H1 (cell line): ENCODE results near the gene PHLPP2. TPM values are rescaled to one million over a fixed set of nuclear protein-coding genes. Genes with fewer than 3 reads are reported as not detected.

ENCODE experiments used
- CTCF ChIA-PET: fragments of 300-600 bp; sonication (Branson Sonifier 250); formaldehyde crosslinking; loops from one replicate; lab custom pipeline; 2021; ENCODE audit not compliant: partially characterized antibody; lab: Charles Lee
- POLR2A ChIA-PET: fragments of 300-600 bp; sonication (Branson Sonifier 250); formaldehyde crosslinking; loops from one replicate; lab custom pipeline; 2021; ENCODE audit warnings: inconsistent platforms; ENCODE audit not compliant: partially characterized antibody; lab: Charles Lee
- DNase-seq, 2 experiments: peaks; one replicate each; pipeline versions ENCODE4 v3.0.0 to v3.0.0-alpha.2; 2010 to 2022; ENCODE audit warnings: low spot score in 2 of 2, low read depth in 1 of 2, mixed read lengths in 1 of 2
- FAIRE-seq: peaks from 2 replicates; lab custom pipeline; 2011; peaks lifted over from hg19 to GRCh38; lab: Jason Lieb, UNC
- H2AFZ ChIP-seq: 2 replicates; pipeline ENCODE4 v1.8.1; 2012; ENCODE audit warnings: low read length, inconsistent platforms
- H2AK5ac ChIP-seq: 2 replicates; pipeline ENCODE4 v1.6.1; 2013; ENCODE audit warnings: low read depth, low read length
- H2BK120ac ChIP-seq: replicated peaks from 2 replicates; pipeline ENCODE3; 2013; ENCODE audit warnings: low read depth, low read length, inconsistent platforms
- H2BK12ac ChIP-seq: 2 replicates; pipeline ENCODE4 v1.6.1; 2013; ENCODE audit warnings: low read depth, low read length
- H2BK15ac ChIP-seq: 2 replicates; pipeline ENCODE4 v1.6.1; 2013; ENCODE audit warnings: low read length
- H2BK20ac ChIP-seq: 2 replicates; pipeline ENCODE4 v1.6.1; 2013; ENCODE audit warnings: low read length
- H2BK5ac ChIP-seq: 2 replicates; pipeline ENCODE4 v1.6.1; 2013; ENCODE audit warnings: low read depth, low read length
- H3K14ac ChIP-seq: 2 replicates; pipeline ENCODE4 v1.6.1; 2013; ENCODE audit warnings: inconsistent platforms; ENCODE audit not compliant: insufficient read length
- H3K18ac ChIP-seq: 2 replicates; pipeline ENCODE4 v1.6.1; 2013; ENCODE audit warnings: low read length; ENCODE audit errors: extremely low read depth
- H3K23ac ChIP-seq: 2 replicates; pipeline ENCODE4 v1.6.1; 2013; ENCODE audit warnings: inconsistent platforms; ENCODE audit not compliant: insufficient read length
- H3K23me2 ChIP-seq: 2 replicates; pipeline ENCODE4 v1.6.1; 2013; ENCODE audit warnings: low read depth, low read length
- H3K27ac ChIP-seq: 2 replicates; pipeline ENCODE4 v1.6.1; 2011; ENCODE audit warnings: low read depth, low read length, inconsistent platforms
- H3K27me3 ChIP-seq, 4 experiments: replicated peaks in 1 of 4; 1 replicate in 1 of 4; 2 replicates in 3 of 4; pipeline versions ENCODE4 v1.6.1 to v1.8.1; 2011 to 2013; ENCODE audit warnings: low read length in 3 of 4, mild to moderate bottlenecking in 3 of 4, inconsistent platforms in 2 of 4, mixed read lengths in 2 of 4, moderate library complexity in 1 of 4; ENCODE audit not compliant: control insufficient read depth in 3 of 4, insufficient read depth in 3 of 4; ENCODE audit errors: extremely low read depth in 1 of 4
- H3K36me3 ChIP-seq, 4 experiments: 2 replicates each; pipeline versions ENCODE4 v1.6.1 to v1.8.1; 2011 to 2013; ENCODE audit warnings: mild to moderate bottlenecking in 4 of 4, low read length in 3 of 4, moderate library complexity in 2 of 4, control low read depth in 1 of 4, inconsistent platforms in 1 of 4; ENCODE audit not compliant: insufficient read depth in 4 of 4, control insufficient read depth in 2 of 4
- H3K4ac ChIP-seq: replicated peaks from 2 replicates; pipeline ENCODE3; 2013; ENCODE audit warnings: low read length, low read depth, mixed read lengths, inconsistent platforms; ENCODE audit not compliant: insufficient read length
- H3K4me1 ChIP-seq, 4 experiments: replicated peaks in 1 of 4; 1 replicate in 1 of 4; 2 replicates in 3 of 4; pipeline versions ENCODE4 v1.6.1 to v1.8.1; 2011 to 2013; ENCODE audit warnings: low read length in 3 of 4, inconsistent platforms in 2 of 4, mixed read lengths in 1 of 4; ENCODE audit not compliant: insufficient read depth in 4 of 4, control insufficient read depth in 3 of 4
- H3K4me2 ChIP-seq, 2 experiments: 2 replicates each; pipeline versions ENCODE4 v1.6.1 to v1.8.1; 2011 to 2013; ENCODE audit warnings: low read depth in 2 of 2, low read length in 2 of 2, control low read depth in 1 of 2, inconsistent platforms in 1 of 2, mild to moderate bottlenecking in 1 of 2; ENCODE audit not compliant: insufficient read depth in 1 of 2
- H3K4me3 ChIP-seq, 4 experiments: fragments of 200-600, 300-600 bp in 1 of 4; sonication (generic), shearing (Covaris generic), sonication (Bioruptor Twin) in 1 of 4; 2 replicates each; pipeline versions ENCODE4 v1.5.1 to v1.8.1; 2011 to 2016; ENCODE audit warnings: low read length in 4 of 4, low read depth in 3 of 4, control low read depth in 2 of 4, inconsistent platforms in 2 of 4, mild to moderate bottlenecking in 2 of 4, mixed read lengths in 1 of 4, moderate library complexity in 1 of 4; ENCODE audit not compliant: insufficient read depth in 2 of 4; ENCODE audit errors: extremely low read depth in 1 of 4
- H3K56ac ChIP-seq: replicated peaks from 2 replicates; pipeline ENCODE3; 2013; ENCODE audit warnings: low read depth, mild to moderate bottlenecking, mixed read lengths, low read length, inconsistent platforms; ENCODE audit not compliant: insufficient read length
- H3K79me1 ChIP-seq: 2 replicates; pipeline ENCODE4 v1.6.1; 2013; ENCODE audit warnings: low read depth, low read length, control low read depth
- H3K79me2 ChIP-seq, 2 experiments: 2 replicates each; pipeline versions ENCODE4 v1.6.1 to v1.8.1; 2012 to 2013; ENCODE audit warnings: low read length in 2 of 2, mild to moderate bottlenecking in 2 of 2, inconsistent platforms in 1 of 2; ENCODE audit not compliant: insufficient read depth in 2 of 2, control insufficient read depth in 1 of 2
- H3K9ac ChIP-seq, 4 experiments: replicated peaks in 1 of 4; 1 replicate in 1 of 4; 2 replicates in 3 of 4; pipeline versions ENCODE4 v1.6.1 to v1.8.1; 2011 to 2013; ENCODE audit warnings: low read depth in 3 of 4, low read length in 3 of 4, control low read depth in 2 of 4, mild to moderate bottlenecking in 2 of 4, moderate library complexity in 2 of 4, inconsistent platforms in 1 of 4; ENCODE audit errors: extremely low read depth in 1 of 4
- H3K9me3 ChIP-seq, 2 experiments: 2 replicates each; pipeline versions ENCODE4 v1.6.1 to v1.8.1; 2012 to 2013; ENCODE audit warnings: mild to moderate bottlenecking in 2 of 2, moderate library complexity in 2 of 2, control low read depth in 1 of 2, inconsistent platforms in 1 of 2, low read depth in 1 of 2, low read length in 1 of 2, mixed read lengths in 1 of 2; ENCODE audit not compliant: insufficient read depth in 2 of 2
- H4K20me1 ChIP-seq, 2 experiments: replicated peaks in 1 of 2; 2 replicates each; pipeline versions ENCODE3 to v1.8.1; 2011 to 2013; ENCODE audit warnings: inconsistent platforms in 2 of 2, low read length in 2 of 2, mild to moderate bottlenecking in 1 of 2; ENCODE audit not compliant: insufficient read depth in 2 of 2, control insufficient read depth in 1 of 2
- H4K5ac ChIP-seq: 2 replicates; pipeline ENCODE4 v1.6.1; 2013; ENCODE audit warnings: low read length, low read depth, mixed read lengths, inconsistent platforms; ENCODE audit not compliant: insufficient read length
- H4K8ac ChIP-seq: 2 replicates; pipeline ENCODE4 v1.8.0; 2013; ENCODE audit warnings: mild to moderate bottlenecking, moderate library complexity, low read length, inconsistent platforms; ENCODE audit not compliant: insufficient read depth; ENCODE audit errors: extremely low read depth
- H4K91ac ChIP-seq: replicated peaks from 2 replicates; pipeline ENCODE3; 2013; ENCODE audit warnings: low read length, mixed read lengths, inconsistent platforms; ENCODE audit not compliant: insufficient read length
- BCL11A ChIP-seq, 2 experiments: IDR thresholded peaks; one replicate each; pipeline ENCODE4 v1.6.1; 2011; ENCODE audit warnings: low read depth in 2 of 2, low read length in 2 of 2, mild to moderate bottlenecking in 2 of 2
- CEBPB ChIP-seq: IDR thresholded peaks from 2 replicates; pipeline ENCODE4 v1.6.1; 2012; ENCODE audit warnings: low read depth, low read length
- CTBP2 ChIP-seq: IDR thresholded peaks from 2 replicates; pipeline ENCODE4 v1.7.0; 2011; ENCODE audit warnings: borderline replicate concordance, mild to moderate bottlenecking, moderate library complexity, mixed read lengths, low read length; ENCODE audit not compliant: insufficient read depth, insufficient read length
- EGR1 ChIP-seq: IDR thresholded peaks from 2 replicates; pipeline ENCODE4 v1.6.1; 2011; ENCODE audit warnings: low read depth, low read length, borderline replicate concordance
- GTF2F1 ChIP-seq: IDR thresholded peaks from 2 replicates; pipeline ENCODE4 v1.6.1; 2012; ENCODE audit warnings: low read depth, low read length, improper control_type of control experiment, borderline replicate concordance
- SIX5 ChIP-seq: IDR thresholded peaks from 2 replicates; pipeline ENCODE4 v1.6.1; 2011; ENCODE audit warnings: mild to moderate bottlenecking, low read depth, low read length
- TAF1 ChIP-seq: IDR thresholded peaks from 2 replicates; pipeline ENCODE4 v1.6.1; 2011; ENCODE audit warnings: mild to moderate bottlenecking, low read depth, low read length
- TCF12 ChIP-seq: IDR thresholded peaks from 2 replicates; pipeline ENCODE4 v1.6.1; 2011; ENCODE audit warnings: low read depth, mild to moderate bottlenecking, low read length
- polyA plus RNA-seq, 7 experiments: library from polyadenylated mRNA; depleted of rRNA in 3 of 7; stranded (reverse) in 5 of 7; unstranded in 2 of 7; fragments of >200 nt in 5 of 7; fragments of 200-250 nt in 2 of 7; gene quantifications; 1 replicate in 5 of 7; 2 replicates in 1 of 7; 4 replicates in 1 of 7; pipeline versions ENCODE4 v1.2.1 to v1.2.3, GENCODE V29; 2011 to 2013; ENCODE audit warnings: missing spikeins in 2 of 7, mixed read lengths in 2 of 7
- total RNA-seq: library from RNA; stranded (reverse); fragmentation: NEBNext Ultra II Directional; extraction: Animal tissue kit (Norgen Biotek cat#: 25700); gene quantifications from 2 replicates; pipeline ENCODE4 v1.2.1, GENCODE V29; 2021
- TF ChIP-seq, protein P1 (sequence below), 3 experiments: IDR thresholded peaks; 1 replicate in 2 of 3; 2 replicates in 1 of 3; pipeline versions ENCODE4 v1.5.1 to v1.6.1; 2011; ENCODE audit warnings: low read length in 3 of 3, mild to moderate bottlenecking in 3 of 3, inconsistent platforms in 2 of 3, low read depth in 1 of 3, moderate library complexity in 1 of 3; ENCODE audit not compliant: insufficient read depth in 1 of 3; ENCODE audit errors: control extremely low read depth in 1 of 3
- TF ChIP-seq, protein P2 (sequence below): IDR thresholded peaks from 2 replicates; pipeline ENCODE4 v1.6.1; 2011; ENCODE audit warnings: low read length, improper control_type of control experiment

PHLPP2 gene
- total and polyA plus RNA-seq, 2 of the 8 experiments (the other 6 are each of a cell fraction or from before 2014, with no cell fraction given): 7.3 to 12.9 TPM

DNA sequence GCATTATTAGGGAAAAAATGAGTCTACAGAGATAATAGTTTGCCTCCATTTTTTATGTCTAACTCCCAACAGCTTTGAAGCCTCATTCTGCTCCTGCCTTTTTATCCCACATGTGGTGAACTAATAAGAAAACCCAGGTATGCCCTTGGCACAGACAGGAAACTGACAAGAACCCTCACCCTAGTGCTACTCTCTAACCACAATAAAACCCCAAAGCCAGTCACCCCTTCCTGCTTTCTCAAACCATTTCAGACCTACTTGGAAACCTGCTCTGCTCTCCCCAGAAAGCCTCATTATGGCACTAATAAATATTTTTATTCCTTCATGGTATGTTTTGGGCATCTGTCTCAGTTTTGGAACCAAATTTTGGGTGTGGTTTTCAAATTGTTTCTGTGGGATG lies 102.4 kb downstream of the PHLPP2 start:
- no peak overlapping the region for H2BK5ac ChIP-seq
- no peak overlapping the region for H2BK120ac ChIP-seq
- no peak overlapping the region for H2BK20ac ChIP-seq
- H3K4me2 ChIP-seq: no peak overlapping the region
- H3K23me2 ChIP-seq: peaks cover 8% of the 10 kb centered on the region; the same call in 1 of the 2 replicates
- no peaks in the 10 kb centered on the region for H3K9me3 ChIP-seq
- no peak overlapping the region for H2BK12ac ChIP-seq
- H3K36me3 ChIP-seq: no peaks in the 10 kb centered on the region
- no peaks in the 10 kb centered on the region for H4K20me1 ChIP-seq
- no peak overlapping the region for H4K5ac ChIP-seq
- H3K27ac ChIP-seq: no peak overlapping the region
- H3K79me2 ChIP-seq: no peaks in the 10 kb centered on the region
- H2AFZ ChIP-seq: no peak overlapping the region
- no peak overlapping the region for H2AK5ac ChIP-seq
- H4K8ac ChIP-seq: no peak overlapping the region
- no peak for TF ChIP-seq SIX5
- TF ChIP-seq, protein P1, sequence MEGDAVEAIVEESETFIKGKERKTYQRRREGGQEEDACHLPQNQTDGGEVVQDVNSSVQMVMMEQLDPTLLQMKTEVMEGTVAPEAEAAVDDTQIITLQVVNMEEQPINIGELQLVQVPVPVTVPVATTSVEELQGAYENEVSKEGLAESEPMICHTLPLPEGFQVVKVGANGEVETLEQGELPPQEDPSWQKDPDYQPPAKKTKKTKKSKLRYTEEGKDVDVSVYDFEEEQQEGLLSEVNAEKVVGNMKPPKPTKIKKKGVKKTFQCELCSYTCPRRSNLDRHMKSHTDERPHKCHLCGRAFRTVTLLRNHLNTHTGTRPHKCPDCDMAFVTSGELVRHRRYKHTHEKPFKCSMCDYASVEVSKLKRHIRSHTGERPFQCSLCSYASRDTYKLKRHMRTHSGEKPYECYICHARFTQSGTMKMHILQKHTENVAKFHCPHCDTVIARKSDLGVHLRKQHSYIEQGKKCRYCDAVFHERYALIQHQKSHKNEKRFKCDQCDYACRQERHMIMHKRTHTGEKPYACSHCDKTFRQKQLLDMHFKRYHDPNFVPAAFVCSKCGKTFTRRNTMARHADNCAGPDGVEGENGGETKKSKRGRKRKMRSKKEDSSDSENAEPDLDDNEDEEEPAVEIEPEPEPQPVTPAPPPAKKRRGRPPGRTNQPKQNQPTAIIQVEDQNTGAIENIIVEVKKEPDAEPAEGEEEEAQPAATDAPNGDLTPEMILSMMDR (IDR thresholded peaks at IDR 0.05; ENCODE audit: control extremely low read depth in 1 of 3, insufficient read depth in 1 of 3, low read depth in 1 of 3, low read length in 3 of 3): no peak
- no peak for TF ChIP-seq TAF1
- TF ChIP-seq, protein P2, sequence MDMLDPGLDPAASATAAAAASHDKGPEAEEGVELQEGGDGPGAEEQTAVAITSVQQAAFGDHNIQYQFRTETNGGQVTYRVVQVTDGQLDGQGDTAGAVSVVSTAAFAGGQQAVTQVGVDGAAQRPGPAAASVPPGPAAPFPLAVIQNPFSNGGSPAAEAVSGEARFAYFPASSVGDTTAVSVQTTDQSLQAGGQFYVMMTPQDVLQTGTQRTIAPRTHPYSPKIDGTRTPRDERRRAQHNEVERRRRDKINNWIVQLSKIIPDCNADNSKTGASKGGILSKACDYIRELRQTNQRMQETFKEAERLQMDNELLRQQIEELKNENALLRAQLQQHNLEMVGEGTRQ: no peak
- no peak for TF ChIP-seq EGR1
- TF ChIP-seq GTF2F1: no peak
- no peak for TF ChIP-seq TCF12
- TF ChIP-seq CEBPB: no peak
- TF ChIP-seq BCL11A (IDR thresholded peaks at IDR 0.05; ENCODE audit: low read depth in 2 of 2, low read length in 2 of 2): no peak
- no peak for TF ChIP-seq CTBP2
- TF ChIP-seq, all 59 proteins: peak for 0
- H4K91ac ChIP-seq: no peak overlapping the region
- no peak overlapping the region for H3K18ac ChIP-seq
- no peak overlapping the region for H3K23ac ChIP-seq
- no peak overlapping the region for H3K4me3 ChIP-seq
- H3K14ac ChIP-seq: no peak overlapping the region
- H2BK15ac ChIP-seq: no peak overlapping the region
- H3K9ac ChIP-seq: no peak overlapping the region
- ChIA-PET CTCF (interaction anchor here (0.8 to 2.3 kb wide), 4 partner anchors 11 to 52 kb away, joined by 3 to 9 read pairs (median 4); no protein-coding TSS in a partner anchor), POLR2A (no interaction called here)
- no peaks in the 10 kb centered on the region for H3K79me1 ChIP-seq
- FAIRE-seq: no peak
- no peak for DNase-seq
- H3K4ac ChIP-seq: no peak overlapping the region
- H3K27me3 ChIP-seq: no peaks in the 10 kb centered on the region
- H3K56ac ChIP-seq: no peak overlapping the region
- no peaks in the 10 kb centered on the region; a peak in 2 of 7 replicates for H3K4me1 ChIP-seq
